Muscle layer of duodenum (tissue), 2 donors: Measurements from ENCODE around the gene PRR12.

Source experiments
- H3K27ac ChIP-seq: one replicate; pipeline ENCODE4 v1.7.0; 2013; ENCODE audit warnings: mild to moderate bottlenecking, low read length
- H3K27me3 ChIP-seq: one replicate; pipeline ENCODE4 v1.7.0; 2013; ENCODE audit warnings: low read depth, mild to moderate bottlenecking, control low read depth, low read length
- H3K36me3 ChIP-seq, 2 donors: one replicate each; pipeline ENCODE4 v1.7.0; 2013; ENCODE audit warnings: low read length in 2 of 2, control low read depth in 1 of 2, mild to moderate bottlenecking in 1 of 2; ENCODE audit not compliant: insufficient read depth in 2 of 2, control insufficient read depth in 1 of 2
- H3K4me1 ChIP-seq, 2 donors: one replicate each; pipeline ENCODE4 v1.7.0; 2013; ENCODE audit warnings: low read length in 2 of 2, mild to moderate bottlenecking in 2 of 2, control low read depth in 1 of 2, moderate library complexity in 1 of 2; ENCODE audit not compliant: insufficient read depth in 2 of 2, control insufficient read depth in 1 of 2
- H3K4me3 ChIP-seq, 2 donors: one replicate each; pipeline ENCODE4 v1.7.0; 2013; ENCODE audit warnings: low read length in 2 of 2, low read depth in 1 of 2, mild to moderate bottlenecking in 1 of 2
- H3K9me3 ChIP-seq, 2 donors: one replicate each; pipeline ENCODE4 v1.7.0; 2013; ENCODE audit warnings: low read length in 2 of 2, control low read depth in 1 of 2, mild to moderate bottlenecking in 1 of 2; ENCODE audit not compliant: control insufficient read depth in 1 of 2
- donor health status: healthy.

Gene PRR12

DNA sequence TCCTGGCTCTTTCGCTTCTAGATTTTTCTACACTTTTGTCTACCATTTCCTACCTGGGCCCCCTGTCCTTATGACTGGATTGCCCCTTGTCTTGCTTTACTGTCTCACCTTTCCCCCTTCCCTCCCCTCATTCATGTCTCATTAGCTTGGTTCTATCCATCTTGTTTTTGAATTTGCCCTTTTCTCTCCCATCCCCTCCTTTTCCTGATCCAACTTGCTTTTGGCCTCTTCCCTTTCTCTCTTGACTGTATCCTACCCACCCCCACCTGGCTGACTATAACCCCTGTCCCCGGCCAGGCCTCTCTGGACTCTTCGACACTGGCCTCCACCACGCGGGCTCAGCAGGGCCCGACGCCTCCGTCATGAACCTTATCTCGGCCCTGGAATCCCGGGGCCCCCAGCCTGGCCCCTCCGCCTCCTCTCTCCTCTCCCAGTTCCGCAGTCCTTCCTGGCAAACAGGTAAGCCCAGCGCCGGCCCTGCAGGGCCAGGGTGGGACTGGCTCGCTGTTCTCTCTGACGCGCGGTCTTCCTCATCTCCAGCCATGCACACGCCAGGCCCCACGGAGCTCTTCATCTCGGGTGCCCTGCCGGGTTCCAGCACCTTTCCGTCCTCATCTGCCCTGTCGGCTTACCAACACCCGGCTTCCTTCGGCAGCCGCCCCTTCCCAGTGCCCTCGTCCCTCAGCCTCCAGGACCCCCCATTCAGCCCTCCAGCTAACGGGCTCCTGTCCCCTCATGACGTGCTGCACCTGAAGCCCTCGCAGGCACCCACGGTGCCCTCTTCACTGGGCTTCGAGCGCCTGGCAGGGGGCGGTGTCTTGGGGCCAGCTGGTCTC lies 3.4 kb downstream of the PRR12 start:
- peak overlapping the region; percentile 77 for H3K27ac ChIP-seq
- peaks cover 7 to 23% of the 10 kb centered on the region in 2 donors for H3K4me1 ChIP-seq
- H3K36me3 ChIP-seq, result peaks cover 10 to 36% of the 10 kb centered on the region in 2 donors
- no peak overlapping the region for H3K4me3 ChIP-seq
- no peaks in the 10 kb centered on the region for H3K27me3 ChIP-seq
- no peaks in the 10 kb centered on the region for H3K9me3 ChIP-seq

DNA sequence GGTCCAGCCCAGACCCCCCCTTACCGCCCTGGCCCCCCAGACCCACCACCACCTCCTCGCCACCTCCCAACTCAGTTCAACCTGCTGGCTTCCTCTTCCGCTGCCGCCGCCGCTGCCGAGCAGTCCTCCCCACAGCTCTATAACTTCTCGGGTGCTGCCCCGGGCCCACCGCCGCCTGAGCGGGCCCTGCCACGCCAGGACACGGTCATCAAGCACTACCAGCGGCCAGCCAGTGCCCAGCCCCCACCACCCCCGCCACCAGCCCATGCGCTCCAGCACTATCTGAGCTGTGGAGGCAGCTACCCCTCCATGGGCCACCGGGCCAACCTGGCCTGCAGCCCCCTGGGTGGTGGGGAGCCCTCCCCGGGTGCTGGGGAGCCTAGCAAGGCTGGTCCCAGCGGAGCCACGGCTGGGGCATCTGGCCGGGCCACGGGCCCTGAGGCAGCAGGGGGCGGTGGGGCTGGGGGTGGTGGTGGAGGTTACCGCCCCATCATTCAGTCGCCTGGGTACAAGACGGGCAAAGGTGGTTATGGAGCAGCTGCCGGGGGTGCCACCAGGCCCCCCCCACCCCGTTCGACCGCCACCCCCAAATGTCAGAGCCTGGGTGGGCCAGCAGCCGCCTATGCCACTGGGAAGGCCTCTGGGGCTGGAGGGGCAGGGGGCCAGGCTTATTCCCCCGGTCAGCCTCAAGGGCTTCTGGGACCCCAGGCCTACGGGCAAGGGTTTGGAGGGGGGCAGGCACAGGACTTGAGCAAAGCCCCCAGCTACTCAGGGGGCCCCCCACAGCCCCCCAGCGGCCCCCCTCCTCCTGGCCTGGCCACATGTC lies 4.2 kb downstream of the PRR12 start:
- Histone ChIP-seq H3K4me3 (no peak overlapping the region), H3K4me1 (peaks cover 7 to 23% of the 10 kb centered on the region in 2 donors), H3K27me3 (no peaks in the 10 kb centered on the region), H3K36me3 (peaks cover 10 to 45% of the 10 kb centered on the region in 2 donors), H3K27ac (no peak overlapping the region), H3K9me3 (no peaks in the 10 kb centered on the region)

DNA sequence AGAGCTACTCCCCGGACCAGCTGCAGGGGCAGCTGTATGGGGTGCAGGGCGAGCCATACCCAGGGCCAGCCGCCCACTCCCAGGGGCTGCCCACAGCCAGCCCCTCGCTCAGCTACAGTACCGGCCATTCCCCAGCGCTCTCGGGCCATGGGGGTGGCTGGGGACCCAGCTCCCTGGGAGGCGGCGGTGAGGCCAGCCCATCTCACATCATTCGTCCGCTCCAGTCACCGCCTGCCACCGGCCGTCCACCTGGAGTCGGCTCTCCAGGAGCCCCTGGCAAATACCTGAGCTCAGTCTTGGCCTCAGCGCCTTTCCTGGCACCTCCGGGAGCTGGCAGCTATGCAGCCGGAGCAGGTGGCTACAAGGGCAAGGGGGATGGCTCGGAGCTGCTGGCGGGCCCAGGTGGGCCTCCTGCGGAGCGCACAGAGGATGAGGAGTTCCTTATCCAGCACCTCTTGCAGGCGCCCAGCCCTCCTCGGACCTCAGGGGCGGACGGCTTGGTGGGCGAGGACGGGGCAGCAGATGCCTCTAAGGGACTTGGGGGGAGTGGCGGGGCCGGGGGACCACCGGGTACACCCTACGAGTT lies 4.9 kb downstream of the PRR12 start:
- Histone ChIP-seq H3K4me3 (no peak overlapping the region), H3K27me3 (no peaks in the 10 kb centered on the region), H3K4me1 (peaks cover 7 to 23% of the 10 kb centered on the region in 2 donors), H3K27ac (no peak overlapping the region), H3K36me3 (peaks cover 10 to 49% of the 10 kb centered on the region in 2 donors), H3K9me3 (no peaks in the 10 kb centered on the region)

- Histone ChIP-seq H3K27ac (no peak overlapping the region), H3K4me1 (peaks cover 7 to 23% of the 10 kb centered on the region in 2 donors), H3K4me3 (no peak overlapping the region), H3K36me3 (peaks cover 10 to 53% of the 10 kb centered on the region in 2 donors), H3K27me3 (no peaks in the 10 kb centered on the region), H3K9me3 (no peaks in the 10 kb centered on the region)
Measured at GRCh38 chr19:49596407-49596806, 5.4 kb downstream of the PRR12 start.

DNA sequence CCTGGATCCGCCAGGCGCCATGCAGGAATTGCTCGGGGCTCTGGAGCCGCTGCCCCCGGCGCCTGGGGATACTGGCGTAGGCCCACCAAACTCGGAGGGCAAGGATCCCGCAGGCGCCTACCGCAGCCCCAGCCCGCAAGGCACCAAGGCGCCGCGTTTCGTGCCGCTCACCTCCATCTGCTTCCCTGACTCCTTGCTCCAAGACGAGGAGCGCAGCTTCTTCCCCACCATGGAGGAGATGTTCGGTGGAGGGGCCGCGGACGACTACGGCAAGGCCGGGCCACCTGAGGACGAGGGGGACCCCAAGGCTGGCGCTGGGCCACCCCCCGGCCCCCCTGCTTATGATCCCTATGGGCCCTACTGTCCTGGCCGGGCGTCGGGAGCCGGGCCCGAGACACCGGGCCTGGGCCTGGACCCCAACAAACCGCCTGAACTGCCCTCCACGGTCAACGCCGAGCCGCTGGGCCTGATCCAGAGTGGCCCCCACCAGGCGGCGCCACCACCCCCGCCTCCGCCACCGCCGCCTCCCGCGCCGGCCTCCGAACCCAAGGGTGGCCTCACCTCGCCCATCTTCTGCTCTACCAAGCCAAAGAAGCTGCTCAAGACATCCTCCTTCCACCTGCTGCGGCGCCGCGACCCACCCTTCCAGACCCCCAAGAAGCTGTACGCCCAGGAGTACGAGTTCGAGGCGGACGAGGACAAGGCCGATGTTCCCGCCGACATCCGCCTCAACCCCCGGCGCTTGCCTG lies 6.1 kb downstream of the PRR12 start:
- Histone ChIP-seq H3K36me3 (peaks cover 16 to 60% of the 10 kb centered on the region in 2 donors), H3K4me3 (no peak overlapping the region), H3K4me1 (peaks cover 7 to 18% of the 10 kb centered on the region in 2 donors), H3K27ac (no peak overlapping the region), H3K27me3 (no peaks in the 10 kb centered on the region), H3K9me3 (no peaks in the 10 kb centered on the region)

DNA sequence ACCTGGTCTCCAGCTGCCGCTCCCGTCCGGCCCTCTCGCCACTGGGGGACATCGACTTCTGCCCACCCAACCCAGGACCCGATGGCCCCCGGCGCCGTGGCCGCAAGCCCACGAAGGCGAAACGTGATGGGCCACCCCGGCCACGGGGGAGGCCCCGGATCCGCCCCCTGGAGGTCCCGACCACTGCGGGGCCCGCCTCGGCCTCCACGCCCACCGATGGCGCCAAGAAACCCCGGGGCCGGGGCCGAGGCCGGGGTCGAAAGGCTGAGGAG lies 6.7 kb downstream of the PRR12 start:
- Histone ChIP-seq H3K27ac (no peak overlapping the region), H3K9me3 (no peaks in the 10 kb centered on the region), H3K36me3 (peaks cover 17 to 64% of the 10 kb centered on the region in 2 donors), H3K4me3 (no peak overlapping the region), H3K4me1 (peaks cover 4 to 13% of the 10 kb centered on the region in 2 donors), H3K27me3 (no peaks in the 10 kb centered on the region)

DNA sequence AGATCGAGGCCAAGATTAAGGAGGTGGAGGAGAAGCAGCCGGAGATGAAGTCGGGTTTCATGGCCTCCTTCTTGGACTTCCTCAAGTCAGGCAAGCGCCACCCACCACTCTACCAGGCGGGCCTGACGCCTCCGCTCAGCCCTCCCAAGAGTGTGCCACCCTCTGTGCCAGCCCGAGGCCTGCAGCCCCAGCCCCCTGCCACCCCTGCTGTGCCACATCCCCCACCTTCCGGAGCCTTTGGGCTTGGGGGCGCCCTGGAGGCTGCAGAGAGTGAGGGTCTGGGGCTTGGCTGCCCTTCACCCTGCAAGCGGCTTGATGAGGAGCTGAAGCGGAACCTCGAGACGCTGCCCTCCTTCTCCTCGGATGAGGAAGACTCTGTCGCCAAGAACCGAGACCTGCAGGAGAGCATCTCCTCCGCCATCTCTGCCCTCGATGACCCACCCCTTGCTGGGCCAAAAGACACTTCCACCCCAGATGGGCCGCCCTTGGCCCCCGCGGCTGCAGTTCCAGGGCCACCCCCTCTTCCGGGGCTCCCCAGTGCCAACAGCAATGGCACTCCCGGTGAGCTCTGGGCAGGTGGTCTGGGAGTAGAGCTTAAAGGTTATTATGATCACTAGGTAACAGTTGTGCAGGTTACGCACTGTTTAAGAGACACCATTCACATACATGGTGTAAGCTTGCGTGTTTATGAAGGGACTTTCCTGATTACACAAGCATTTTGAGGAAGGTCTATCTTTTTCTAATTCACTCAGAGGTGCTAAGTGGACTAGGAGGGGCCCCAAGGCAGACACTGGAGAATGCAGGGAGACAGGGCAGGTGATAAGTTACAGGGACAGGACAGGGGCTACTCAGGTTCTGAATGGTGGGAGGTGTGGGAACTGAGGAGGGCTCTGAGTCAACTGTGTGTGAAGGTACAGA lies 8.7 kb downstream of the PRR12 start:
- no peaks in the 10 kb centered on the region for H3K27me3 ChIP-seq
- H3K4me3 ChIP-seq, result no peak overlapping the region
- no peaks in the 10 kb centered on the region for H3K9me3 ChIP-seq
- H3K27ac ChIP-seq, result no peak overlapping the region
- peaks cover 16 to 68% of the 10 kb centered on the region in 2 donors for H3K36me3 ChIP-seq
- no peaks in the 10 kb centered on the region for H3K4me1 ChIP-seq

- Histone ChIP-seq H3K4me1 (no peaks in the 10 kb centered on the region), H3K36me3 (peaks cover 16 to 60% of the 10 kb centered on the region in 2 donors), H3K9me3 (no peaks in the 10 kb centered on the region), H3K27me3 (no peaks in the 10 kb centered on the region), H3K4me3 (no peak overlapping the region), H3K27ac (no peak overlapping the region)
Measured at GRCh38 chr19:49601482-49602038, 10.6 kb downstream of the PRR12 start.

DNA sequence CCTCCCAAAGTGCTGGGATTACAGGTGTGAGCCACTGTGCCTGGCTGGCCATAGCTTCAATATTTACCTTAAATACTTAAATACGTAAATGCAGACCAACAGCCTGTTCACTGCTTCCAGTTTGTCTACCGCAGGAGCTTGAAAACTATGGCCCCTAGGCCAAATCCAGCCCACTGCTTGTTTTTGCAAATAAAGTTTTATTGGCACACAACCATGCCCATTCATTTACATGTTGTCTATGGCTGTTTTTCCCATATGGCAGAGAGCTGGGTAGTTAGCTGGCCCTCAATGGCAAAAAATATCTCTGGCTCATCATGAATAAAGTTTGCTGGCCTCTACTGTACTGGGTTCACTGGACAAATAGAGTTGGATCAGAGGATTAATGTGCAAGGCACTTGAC lies 11.8 kb downstream of the PRR12 start:
- no peak overlapping the region for H3K27ac ChIP-seq
- no peaks in the 10 kb centered on the region for H3K27me3 ChIP-seq
- H3K36me3 ChIP-seq, result peaks cover 20 to 54% of the 10 kb centered on the region in 2 donors
- H3K4me3 ChIP-seq, result no peak overlapping the region
- no peaks in the 10 kb centered on the region for H3K4me1 ChIP-seq
- no peaks in the 10 kb centered on the region for H3K9me3 ChIP-seq

DNA sequence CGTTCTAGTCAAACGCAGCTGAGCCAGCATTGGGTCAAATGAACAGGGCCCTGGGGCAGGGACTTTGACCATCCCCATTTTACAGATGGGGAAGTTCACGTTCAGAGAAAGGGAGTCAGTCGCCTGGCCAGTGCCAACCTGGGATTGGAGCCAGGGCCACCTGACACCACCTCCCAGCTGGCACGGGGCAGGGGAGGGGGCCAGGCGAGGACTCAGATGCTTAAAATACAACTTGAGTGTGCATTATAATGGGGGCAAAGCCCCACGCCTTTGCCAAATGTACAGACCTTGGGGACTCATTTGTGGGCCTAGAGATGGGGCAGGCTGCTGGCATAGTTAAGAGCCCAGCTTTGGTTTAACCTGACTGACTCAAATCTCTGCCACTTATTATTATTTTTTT lies 14.6 kb downstream of the PRR12 start:
- H3K27me3 ChIP-seq, result no peaks in the 10 kb centered on the region
- no peak overlapping the region for H3K4me3 ChIP-seq
- no peaks in the 10 kb centered on the region for H3K4me1 ChIP-seq
- H3K36me3 ChIP-seq, result peaks cover 15 to 59% of the 10 kb centered on the region in 2 donors
- no peak overlapping the region for H3K27ac ChIP-seq
- no peaks in the 10 kb centered on the region for H3K9me3 ChIP-seq
